ENCODE measurements around the gene GABRG3.

GABRG3 gene

DNA sequence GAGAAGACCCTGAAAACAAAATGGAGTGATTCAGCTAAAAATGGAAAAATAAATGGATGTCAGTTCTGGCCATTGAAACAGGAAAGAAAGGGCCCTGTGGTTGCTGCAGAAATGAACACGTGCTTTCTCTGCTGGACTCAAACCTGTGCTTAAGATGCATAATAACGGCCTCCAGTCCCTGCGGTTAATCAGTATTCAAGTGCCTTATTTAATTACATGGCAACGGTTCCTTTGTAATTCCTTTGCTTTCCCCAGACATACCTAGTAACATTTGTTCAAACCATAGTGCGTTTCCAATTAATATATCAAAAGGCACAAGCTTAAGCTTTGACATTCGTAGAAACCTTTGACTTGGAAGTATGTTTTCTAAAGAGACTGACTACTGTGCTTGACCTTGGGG is 428.3 kb downstream of the GABRG3 start:
- Histone ChIP-seq H3K4me3 (ENCODE audit: low read length) (no peak overlapping the region), H3K27ac (ENCODE audit: low read depth, low read length) (no peak overlapping the region; the same call in 1 of the 2 replicates), H3K9ac (ENCODE audit: low read depth, low read length) (no peak overlapping the region), H3K36me3 (ENCODE audit: insufficient read depth, low read length) (no peaks in the 10 kb centered on the region), H3K27me3 (ENCODE audit: insufficient read depth, low read length) (no peaks in the 10 kb centered on the region), H3K4me1 (ENCODE audit: insufficient read depth, low read length) (peaks cover 16% of the 10 kb centered on the region), H3K9me3 (ENCODE audit: insufficient read depth, low read depth, low read length) (0 out of 2 replicates have a peak, but pooled peaks cover 5% of the 10 kb centered on the region)
- 54% methylated on average over 6 of the region's 6 CpGs for WGBS

DNA sequence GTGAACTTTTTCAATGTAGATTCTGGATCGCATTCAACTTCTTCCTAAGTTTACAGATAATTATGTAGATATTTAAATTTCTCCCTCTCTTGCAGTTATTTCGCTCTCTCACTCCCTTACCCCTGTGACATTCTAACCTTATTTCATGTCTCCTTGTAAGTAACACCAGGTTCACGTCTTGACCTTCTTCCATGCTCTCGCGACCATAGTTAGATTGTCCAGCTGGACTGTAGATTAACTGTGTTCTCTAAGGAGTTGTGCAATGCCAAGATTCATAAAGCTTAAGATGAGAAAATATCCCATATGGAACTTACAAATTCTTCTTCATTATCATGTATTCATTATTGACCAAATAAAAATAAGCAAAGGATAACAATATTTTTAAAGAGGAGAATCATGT is 430.5 kb downstream of the GABRG3 start:
- H3K36me3 ChIP-seq (ENCODE audit: insufficient read depth, low read length) = no peaks in the 10 kb centered on the region
- no peak overlapping the region for H3K9ac ChIP-seq (ENCODE audit: low read depth, low read length)
- H3K4me1 ChIP-seq (ENCODE audit: insufficient read depth, low read length) = peaks cover 16% of the 10 kb centered on the region
- no peak overlapping the region for H3K4me3 ChIP-seq (ENCODE audit: low read length)
- H3K27me3 ChIP-seq (ENCODE audit: insufficient read depth, low read length) = no peaks in the 10 kb centered on the region
- 95% methylated on average over 4 of the region's 5 CpGs for WGBS
- no peaks in the 10 kb centered on the region for H3K9me3 ChIP-seq (ENCODE audit: insufficient read depth, low read depth, low read length)
- H3K27ac ChIP-seq (ENCODE audit: low read depth, low read length) = no peak overlapping the region

DNA sequence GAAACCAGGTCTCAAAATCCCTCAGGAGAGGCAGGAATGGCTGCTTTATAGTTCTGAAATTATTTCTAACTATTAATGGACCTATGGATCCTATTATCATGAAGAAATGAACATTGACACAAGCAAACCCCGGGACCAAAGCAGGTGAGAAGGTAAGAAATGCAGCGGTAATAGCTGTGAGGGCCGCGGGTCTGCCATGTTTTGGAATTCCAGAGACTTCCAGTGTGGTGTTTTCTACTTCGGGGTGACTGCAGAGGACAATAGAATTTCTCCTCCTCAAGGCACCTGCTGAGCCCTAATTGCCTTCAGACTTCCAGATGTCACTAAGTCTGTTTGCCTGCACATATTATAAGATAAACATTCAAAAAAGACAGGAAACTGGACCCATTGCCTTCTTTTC is 437.4 kb downstream of the GABRG3 start:
- no peaks in the 10 kb centered on the region for H3K27me3 ChIP-seq (ENCODE audit: insufficient read depth, low read length)
- H3K27ac ChIP-seq (ENCODE audit: low read depth, low read length) = no peak overlapping the region
- H3K9me3 ChIP-seq (ENCODE audit: insufficient read depth, low read depth, low read length) = no peaks in the 10 kb centered on the region
- 94% methylated on average over 5 of the region's 5 CpGs for WGBS
- H3K36me3 ChIP-seq (ENCODE audit: insufficient read depth, low read length) = no peaks in the 10 kb centered on the region
- no peak overlapping the region for H3K4me3 ChIP-seq (ENCODE audit: low read length)
- no peak overlapping the region for H3K9ac ChIP-seq (ENCODE audit: low read depth, low read length)
- peaks cover 18% of the 10 kb centered on the region for H3K4me1 ChIP-seq (ENCODE audit: insufficient read depth, low read length)

DNA sequence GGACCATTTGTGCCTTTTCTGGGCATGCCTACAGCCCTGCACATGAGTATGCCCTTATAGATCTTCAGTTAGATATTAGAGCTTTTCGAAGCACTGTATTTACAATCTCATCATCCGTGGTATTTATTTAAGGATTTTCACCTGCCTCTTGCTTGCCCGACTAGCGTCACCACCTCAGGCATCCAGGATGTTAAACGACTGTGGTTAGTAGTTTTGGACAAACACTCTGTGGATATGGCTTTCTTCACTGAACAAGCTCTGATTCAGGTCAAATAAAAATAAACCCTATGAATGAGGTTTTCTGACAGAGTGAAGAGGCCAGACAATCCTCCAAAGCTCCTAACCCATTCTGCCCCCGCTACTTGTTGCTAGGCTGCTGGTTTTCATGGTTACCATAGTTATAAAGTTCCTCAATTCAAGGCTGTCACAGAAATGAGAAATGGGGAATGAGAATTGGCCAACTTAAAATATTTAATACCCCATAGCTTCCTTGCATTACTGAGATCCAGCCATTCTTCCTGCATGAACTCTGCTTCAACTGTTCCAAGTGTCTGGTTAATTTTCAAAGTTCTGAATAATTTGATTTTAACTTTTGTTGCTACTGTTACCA is 440.1 kb downstream of the GABRG3 start:
- Histone ChIP-seq H3K9me3 (ENCODE audit: insufficient read depth, low read depth, low read length) (no peaks in the 10 kb centered on the region), H3K27ac (ENCODE audit: low read depth, low read length) (no peak overlapping the region), H3K27me3 (ENCODE audit: insufficient read depth, low read length) (no peaks in the 10 kb centered on the region), H3K36me3 (ENCODE audit: insufficient read depth, low read length) (no peaks in the 10 kb centered on the region), H3K9ac (ENCODE audit: low read depth, low read length) (no peak overlapping the region), H3K4me3 (ENCODE audit: low read length) (no peak overlapping the region), H3K4me1 (ENCODE audit: insufficient read depth, low read length) (peaks cover 31% of the 10 kb centered on the region)
- 96% methylated on average over 6 of the region's 6 CpGs for WGBS

DNA sequence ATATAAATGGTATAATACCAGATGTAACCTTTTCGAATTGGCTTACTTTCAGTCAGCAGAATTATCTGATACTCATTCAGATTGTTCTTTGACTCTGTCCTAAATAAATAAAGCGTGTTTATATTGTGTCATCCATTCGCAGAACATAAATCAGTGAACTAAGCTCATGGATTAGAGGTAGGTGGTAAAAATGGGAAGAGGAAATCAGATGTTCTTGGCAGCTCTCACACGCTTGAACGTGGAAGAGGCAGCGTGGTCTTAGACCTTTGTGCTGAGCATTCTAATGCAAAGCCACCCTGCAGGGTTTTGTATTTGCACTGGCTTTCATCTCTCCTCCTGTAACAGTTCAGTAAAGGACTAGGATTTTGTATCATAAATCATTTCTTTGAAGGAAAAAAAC is 441.4 kb downstream of the GABRG3 start:
- WGBS = 28% methylated on average over 5 of the region's 6 CpGs
- no peak overlapping the region for H3K9ac ChIP-seq (ENCODE audit: low read depth, low read length)
- H3K4me3 ChIP-seq (ENCODE audit: low read length) = no peak overlapping the region
- H3K27me3 ChIP-seq (ENCODE audit: insufficient read depth, low read length) = no peaks in the 10 kb centered on the region
- no peaks in the 10 kb centered on the region for H3K9me3 ChIP-seq (ENCODE audit: insufficient read depth, low read depth, low read length)
- peaks cover 31% of the 10 kb centered on the region for H3K4me1 ChIP-seq (ENCODE audit: insufficient read depth, low read length)
- no peaks in the 10 kb centered on the region for H3K36me3 ChIP-seq (ENCODE audit: insufficient read depth, low read length)
- no peak overlapping the region for H3K27ac ChIP-seq (ENCODE audit: low read depth, low read length)

DNA sequence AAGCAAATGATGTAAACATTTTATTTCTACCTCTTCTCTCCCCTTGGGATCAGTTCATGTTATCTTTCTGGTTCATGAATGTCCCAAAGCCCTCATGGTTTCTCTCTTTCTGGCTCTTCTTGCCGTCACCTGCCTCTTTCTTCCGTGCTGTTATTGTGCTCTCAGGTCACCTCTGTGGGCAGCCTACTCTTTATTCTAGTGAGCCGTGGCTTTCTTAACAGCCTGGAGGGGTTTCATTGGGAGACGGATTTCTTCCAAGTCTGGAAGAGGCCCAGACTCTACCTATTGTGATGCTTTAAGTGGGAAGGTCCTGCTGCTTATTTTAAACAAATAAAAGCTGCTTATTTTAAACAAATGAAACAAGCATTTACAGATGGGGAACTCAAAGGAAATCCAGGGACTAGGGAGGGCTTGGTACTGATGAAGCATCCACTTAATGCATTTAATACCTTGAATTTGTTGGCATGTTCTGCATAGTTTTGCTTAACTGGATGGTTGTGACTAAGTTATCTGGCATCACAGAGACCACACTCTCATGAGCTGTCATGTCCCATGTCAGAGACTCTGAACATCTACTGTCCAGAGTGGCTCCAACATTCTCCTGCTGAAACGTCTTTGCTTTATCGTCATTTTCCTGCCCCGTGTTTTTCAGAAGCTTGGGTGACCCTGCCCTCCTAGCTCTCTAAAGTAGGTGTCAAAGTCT is 443.3 kb downstream of the GABRG3 start:
- no peak overlapping the region for H3K4me3 ChIP-seq (ENCODE audit: low read length)
- H3K27ac ChIP-seq (ENCODE audit: low read depth, low read length) = no peak overlapping the region
- no peak overlapping the region for H3K9ac ChIP-seq (ENCODE audit: low read depth, low read length)
- 59% methylated on average over 7 of the region's 7 CpGs for WGBS
- H3K9me3 ChIP-seq (ENCODE audit: insufficient read depth, low read depth, low read length) = no peaks in the 10 kb centered on the region
- H3K27me3 ChIP-seq (ENCODE audit: insufficient read depth, low read length) = no peaks in the 10 kb centered on the region
- H3K36me3 ChIP-seq (ENCODE audit: insufficient read depth, low read length) = no peaks in the 10 kb centered on the region
- peaks cover 34% of the 10 kb centered on the region for H3K4me1 ChIP-seq (ENCODE audit: insufficient read depth, low read length)

DNA sequence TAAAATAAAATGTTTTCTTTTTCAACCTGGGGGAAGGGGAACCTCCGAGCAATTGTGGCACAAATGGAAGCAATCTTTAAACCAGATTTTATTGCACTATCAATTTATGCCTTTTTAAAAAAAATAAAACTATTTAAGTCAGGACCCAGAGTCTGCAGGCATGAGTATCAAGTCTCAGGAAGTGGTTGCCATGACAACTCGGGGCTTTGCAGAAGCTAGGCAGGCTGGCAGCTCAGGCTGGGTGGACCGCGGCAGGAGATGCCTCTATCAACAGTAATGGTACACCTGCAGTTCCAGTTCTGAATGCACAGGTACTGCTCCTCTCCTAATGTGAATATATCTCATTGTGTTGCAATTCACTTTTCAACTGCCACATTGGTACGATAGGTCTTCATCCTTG is 447.7 kb downstream of the GABRG3 start:
- Histone ChIP-seq H3K4me1 (ENCODE audit: insufficient read depth, low read length) (peaks cover 14% of the 10 kb centered on the region), H3K9ac (ENCODE audit: low read depth, low read length) (no peak overlapping the region), H3K27ac (ENCODE audit: low read depth, low read length) (no peak overlapping the region), H3K4me3 (ENCODE audit: low read length) (no peak overlapping the region), H3K36me3 (ENCODE audit: insufficient read depth, low read length) (no peaks in the 10 kb centered on the region), H3K9me3 (ENCODE audit: insufficient read depth, low read depth, low read length) (no peaks in the 10 kb centered on the region), H3K27me3 (ENCODE audit: insufficient read depth, low read length) (no peaks in the 10 kb centered on the region)
- WGBS = 80% methylated on average over 5 of the region's 5 CpGs

DNA sequence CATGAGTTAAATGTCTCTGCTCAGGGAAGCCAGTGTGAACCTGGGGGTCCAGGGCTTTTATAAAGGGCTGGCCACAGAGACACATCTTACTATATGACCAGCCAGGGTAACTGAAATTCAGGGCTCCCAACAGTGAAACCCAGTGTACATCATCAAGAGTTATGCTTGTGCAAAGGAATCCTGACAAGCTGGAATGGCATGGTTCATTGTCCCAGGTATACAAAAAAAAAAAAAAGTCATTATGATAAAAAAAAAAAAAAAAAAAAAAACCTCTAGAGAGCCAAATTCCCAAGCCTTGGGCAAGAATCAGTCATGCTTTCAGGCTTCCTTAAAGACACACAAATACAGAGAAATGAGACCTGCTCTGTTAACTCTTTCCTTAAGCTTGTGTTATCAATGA is 452.0 kb downstream of the GABRG3 start:
- no peaks in the 10 kb centered on the region for H3K9me3 ChIP-seq (ENCODE audit: insufficient read depth, low read depth, low read length)
- no peaks in the 10 kb centered on the region for H3K36me3 ChIP-seq (ENCODE audit: insufficient read depth, low read length)
- H3K4me1 ChIP-seq (ENCODE audit: insufficient read depth, low read length) = peaks cover 3% of the 10 kb centered on the region; the same call in 1 of the 2 replicates
- H3K4me3 ChIP-seq (ENCODE audit: low read length) = no peak overlapping the region
- H3K27me3 ChIP-seq (ENCODE audit: insufficient read depth, low read length) = no peaks in the 10 kb centered on the region
- no peak overlapping the region for H3K9ac ChIP-seq (ENCODE audit: low read depth, low read length)
- H3K27ac ChIP-seq (ENCODE audit: low read depth, low read length) = no peak overlapping the region

DNA sequence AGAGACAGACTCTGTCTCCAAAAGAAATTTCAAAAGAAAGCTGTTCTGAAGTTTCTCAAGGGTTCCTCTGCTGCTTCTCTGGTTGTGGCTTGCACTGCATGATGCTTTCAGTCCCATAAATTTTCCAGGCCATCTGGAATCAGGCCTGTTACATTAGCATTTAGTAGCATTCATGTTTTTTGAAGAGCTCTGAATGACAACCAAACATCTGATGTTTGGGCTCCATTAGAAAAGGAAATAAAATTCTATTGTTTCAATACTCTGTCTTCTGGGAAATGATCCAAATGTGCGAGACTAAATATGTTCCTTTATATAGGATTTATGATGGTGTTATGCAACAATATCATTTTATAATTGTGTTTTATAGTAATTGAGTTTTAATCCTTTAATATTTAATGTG is 455.8 kb downstream of the GABRG3 start:
- WGBS = no CpG with 5 or more reads among the region's 1 CpG
- Histone ChIP-seq H3K4me1 (ENCODE audit: insufficient read depth, low read length) (no peaks in the 10 kb centered on the region), H3K27ac (ENCODE audit: low read depth, low read length) (no peak overlapping the region), H3K36me3 (ENCODE audit: insufficient read depth, low read length) (no peaks in the 10 kb centered on the region), H3K27me3 (ENCODE audit: insufficient read depth, low read length) (no peaks in the 10 kb centered on the region), H3K9ac (ENCODE audit: low read depth, low read length) (no peak overlapping the region), H3K9me3 (ENCODE audit: insufficient read depth, low read depth, low read length) (no peaks in the 10 kb centered on the region; the same call in 1 of the 2 replicates), H3K4me3 (ENCODE audit: low read length) (no peak overlapping the region)

DNA sequence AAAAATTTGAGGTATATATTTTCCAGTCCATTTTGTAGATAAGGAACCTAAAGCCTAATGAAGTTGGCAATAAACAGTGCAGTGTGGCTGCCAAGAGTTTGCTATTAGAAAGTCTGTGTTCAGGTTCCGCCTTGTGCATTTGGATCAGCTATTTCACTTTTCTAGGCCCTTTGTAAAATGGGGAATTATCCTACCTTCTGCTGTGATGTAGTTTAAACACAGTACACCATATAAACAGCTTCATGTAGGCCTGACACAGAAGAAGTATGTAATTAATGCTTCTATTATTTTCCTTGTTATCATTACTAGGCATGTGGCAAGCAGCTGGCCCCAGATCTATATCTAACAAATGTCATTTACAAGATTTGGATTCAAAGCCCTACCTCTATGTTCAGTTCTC is 456.3 kb downstream of the GABRG3 start:
- Histone ChIP-seq H3K27me3 (ENCODE audit: insufficient read depth, low read length) (no peaks in the 10 kb centered on the region), H3K4me3 (ENCODE audit: low read length) (no peak overlapping the region), H3K9me3 (ENCODE audit: insufficient read depth, low read depth, low read length) (peaks cover 4% of the 10 kb centered on the region; the same call in 1 of the 2 replicates), H3K4me1 (ENCODE audit: insufficient read depth, low read length) (no peaks in the 10 kb centered on the region), H3K36me3 (ENCODE audit: insufficient read depth, low read length) (no peaks in the 10 kb centered on the region), H3K9ac (ENCODE audit: low read depth, low read length) (no peak overlapping the region), H3K27ac (ENCODE audit: low read depth, low read length) (no peak overlapping the region)
- WGBS = 95% methylated on average over 1 of the region's 1 CpG

DNA sequence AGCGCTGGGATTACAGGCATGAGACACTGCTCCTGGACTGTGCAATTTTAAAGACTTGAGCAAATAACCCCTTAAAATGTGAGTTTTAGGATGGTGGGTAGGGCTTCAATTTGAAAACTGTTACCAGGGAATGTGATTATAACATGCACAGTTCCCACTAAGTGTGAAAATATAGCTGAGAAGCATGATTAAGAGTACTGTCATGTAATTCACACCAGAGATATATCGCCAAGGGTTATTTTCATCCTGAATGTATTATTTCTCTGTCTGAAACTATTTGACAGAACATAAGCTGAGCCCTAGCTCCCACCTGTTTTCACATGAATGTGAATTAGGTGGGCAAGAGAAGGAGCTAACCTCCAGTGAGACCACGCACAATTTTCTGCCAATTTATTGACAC is 457.2 kb downstream of the GABRG3 start:
- H3K36me3 ChIP-seq (ENCODE audit: insufficient read depth, low read length) = no peaks in the 10 kb centered on the region
- H3K9me3 ChIP-seq (ENCODE audit: insufficient read depth, low read depth, low read length) = peaks cover 7% of the 10 kb centered on the region; the same call in 1 of the 2 replicates
- no peak overlapping the region for H3K4me3 ChIP-seq (ENCODE audit: low read length)
- H3K27me3 ChIP-seq (ENCODE audit: insufficient read depth, low read length) = no peaks in the 10 kb centered on the region
- no peak overlapping the region for H3K9ac ChIP-seq (ENCODE audit: low read depth, low read length)
- H3K4me1 ChIP-seq (ENCODE audit: insufficient read depth, low read length) = no peaks in the 10 kb centered on the region
- WGBS = 100% methylated on average over 3 of the region's 3 CpGs
- no peak overlapping the region for H3K27ac ChIP-seq (ENCODE audit: low read depth, low read length)

Measured in HUES64 (cell line).